ENCODE results near the gene CBX4.

DNA sequence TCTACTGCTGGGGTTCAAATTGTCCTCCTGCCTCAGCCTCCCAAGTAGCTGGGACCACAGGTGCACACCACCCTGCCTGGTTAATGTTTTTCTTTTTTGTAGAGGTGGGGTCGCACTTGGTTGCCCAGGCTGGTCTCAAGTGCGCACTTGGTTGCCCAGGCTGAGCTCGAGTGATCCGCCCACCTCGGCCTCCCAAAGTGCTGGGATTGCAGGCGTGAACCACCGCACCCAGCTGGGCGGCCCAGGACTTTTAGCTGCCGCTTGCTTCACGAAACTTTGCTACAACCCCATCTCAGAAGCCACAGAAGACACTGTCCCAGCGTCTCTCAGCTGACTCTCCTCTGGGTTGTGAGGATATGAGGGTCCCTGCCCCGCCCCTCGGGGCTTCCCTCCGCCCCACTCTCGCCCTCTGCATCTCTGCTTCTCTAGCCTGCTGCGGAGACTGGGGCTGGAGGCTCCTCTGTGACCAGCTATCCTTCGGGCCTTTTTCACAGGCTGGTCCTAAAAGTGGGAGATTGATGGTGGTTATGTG, 48.8 kb upstream of the CBX4 start:
- TF ChIP-seq KAT7 (CRISPR knock-in tag; IDR thresholded peaks at IDR 0.05; ENCODE audit: borderline replicate concordance) (no peak), JAZF1 (CRISPR knock-in tag; IDR thresholded peaks at IDR 0.05) (no peak), ETV6 (CRISPR knock-in tag; IDR thresholded peaks at IDR 0.05) (no peak), NFE2L1 (CRISPR knock-in tag; IDR thresholded peaks at IDR 0.05) (no peak)
- TF ChIP-seq, protein P1, sequence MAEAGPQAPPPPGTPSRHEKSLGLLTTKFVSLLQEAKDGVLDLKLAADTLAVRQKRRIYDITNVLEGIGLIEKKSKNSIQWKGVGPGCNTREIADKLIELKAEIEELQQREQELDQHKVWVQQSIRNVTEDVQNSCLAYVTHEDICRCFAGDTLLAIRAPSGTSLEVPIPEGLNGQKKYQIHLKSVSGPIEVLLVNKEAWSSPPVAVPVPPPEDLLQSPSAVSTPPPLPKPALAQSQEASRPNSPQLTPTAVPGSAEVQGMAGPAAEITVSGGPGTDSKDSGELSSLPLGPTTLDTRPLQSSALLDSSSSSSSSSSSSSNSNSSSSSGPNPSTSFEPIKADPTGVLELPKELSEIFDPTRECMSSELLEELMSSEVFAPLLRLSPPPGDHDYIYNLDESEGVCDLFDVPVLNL (CRISPR knock-in tag; IDR thresholded peaks at IDR 0.05; ENCODE audit: borderline replicate concordance, low read depth) = no peak
- TF ChIP-seq, protein P2, sequence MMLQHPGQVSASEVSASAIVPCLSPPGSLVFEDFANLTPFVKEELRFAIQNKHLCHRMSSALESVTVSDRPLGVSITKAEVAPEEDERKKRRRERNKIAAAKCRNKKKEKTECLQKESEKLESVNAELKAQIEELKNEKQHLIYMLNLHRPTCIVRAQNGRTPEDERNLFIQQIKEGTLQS (CRISPR knock-in tag; conservative IDR thresholded peaks at IDR 0.05) = no peak
- TF ChIP-seq, protein P3, sequence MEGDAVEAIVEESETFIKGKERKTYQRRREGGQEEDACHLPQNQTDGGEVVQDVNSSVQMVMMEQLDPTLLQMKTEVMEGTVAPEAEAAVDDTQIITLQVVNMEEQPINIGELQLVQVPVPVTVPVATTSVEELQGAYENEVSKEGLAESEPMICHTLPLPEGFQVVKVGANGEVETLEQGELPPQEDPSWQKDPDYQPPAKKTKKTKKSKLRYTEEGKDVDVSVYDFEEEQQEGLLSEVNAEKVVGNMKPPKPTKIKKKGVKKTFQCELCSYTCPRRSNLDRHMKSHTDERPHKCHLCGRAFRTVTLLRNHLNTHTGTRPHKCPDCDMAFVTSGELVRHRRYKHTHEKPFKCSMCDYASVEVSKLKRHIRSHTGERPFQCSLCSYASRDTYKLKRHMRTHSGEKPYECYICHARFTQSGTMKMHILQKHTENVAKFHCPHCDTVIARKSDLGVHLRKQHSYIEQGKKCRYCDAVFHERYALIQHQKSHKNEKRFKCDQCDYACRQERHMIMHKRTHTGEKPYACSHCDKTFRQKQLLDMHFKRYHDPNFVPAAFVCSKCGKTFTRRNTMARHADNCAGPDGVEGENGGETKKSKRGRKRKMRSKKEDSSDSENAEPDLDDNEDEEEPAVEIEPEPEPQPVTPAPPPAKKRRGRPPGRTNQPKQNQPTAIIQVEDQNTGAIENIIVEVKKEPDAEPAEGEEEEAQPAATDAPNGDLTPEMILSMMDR (IDR thresholded peaks at IDR 0.05) = no peak
- TF ChIP-seq, protein P4, sequence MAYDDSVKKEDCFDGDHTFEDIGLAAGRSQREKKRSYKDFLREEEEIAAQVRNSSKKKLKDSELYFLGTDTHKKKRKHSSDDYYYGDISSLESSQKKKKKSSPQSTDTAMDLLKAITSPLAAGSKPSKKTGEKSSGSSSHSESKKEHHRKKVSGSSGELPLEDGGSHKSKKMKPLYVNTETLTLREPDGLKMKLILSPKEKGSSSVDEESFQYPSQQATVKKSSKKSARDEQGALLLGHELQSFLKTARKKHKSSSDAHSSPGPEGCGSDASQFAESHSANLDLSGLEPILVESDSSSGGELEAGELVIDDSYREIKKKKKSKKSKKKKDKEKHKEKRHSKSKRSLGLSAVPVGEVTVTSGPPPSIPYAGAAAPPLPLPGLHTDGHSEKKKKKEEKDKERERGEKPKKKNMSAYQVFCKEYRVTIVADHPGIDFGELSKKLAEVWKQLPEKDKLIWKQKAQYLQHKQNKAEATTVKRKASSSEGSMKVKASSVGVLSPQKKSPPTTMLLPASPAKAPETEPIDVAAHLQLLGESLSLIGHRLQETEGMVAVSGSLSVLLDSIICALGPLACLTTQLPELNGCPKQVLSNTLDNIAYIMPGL (CRISPR knock-in tag; IDR thresholded peaks at IDR 0.05) = no peak
- TF ChIP-seq, protein P5, sequence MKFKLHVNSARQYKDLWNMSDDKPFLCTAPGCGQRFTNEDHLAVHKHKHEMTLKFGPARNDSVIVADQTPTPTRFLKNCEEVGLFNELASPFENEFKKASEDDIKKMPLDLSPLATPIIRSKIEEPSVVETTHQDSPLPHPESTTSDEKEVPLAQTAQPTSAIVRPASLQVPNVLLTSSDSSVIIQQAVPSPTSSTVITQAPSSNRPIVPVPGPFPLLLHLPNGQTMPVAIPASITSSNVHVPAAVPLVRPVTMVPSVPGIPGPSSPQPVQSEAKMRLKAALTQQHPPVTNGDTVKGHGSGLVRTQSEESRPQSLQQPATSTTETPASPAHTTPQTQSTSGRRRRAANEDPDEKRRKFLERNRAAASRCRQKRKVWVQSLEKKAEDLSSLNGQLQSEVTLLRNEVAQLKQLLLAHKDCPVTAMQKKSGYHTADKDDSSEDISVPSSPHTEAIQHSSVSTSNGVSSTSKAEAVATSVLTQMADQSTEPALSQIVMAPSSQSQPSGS (CRISPR knock-in tag; IDR thresholded peaks at IDR 0.05; ENCODE audit: borderline replicate concordance, low read depth) = no peak

Measured in WTC11 (cell line).